ENCODE data around the gene MOV10.

DNA sequence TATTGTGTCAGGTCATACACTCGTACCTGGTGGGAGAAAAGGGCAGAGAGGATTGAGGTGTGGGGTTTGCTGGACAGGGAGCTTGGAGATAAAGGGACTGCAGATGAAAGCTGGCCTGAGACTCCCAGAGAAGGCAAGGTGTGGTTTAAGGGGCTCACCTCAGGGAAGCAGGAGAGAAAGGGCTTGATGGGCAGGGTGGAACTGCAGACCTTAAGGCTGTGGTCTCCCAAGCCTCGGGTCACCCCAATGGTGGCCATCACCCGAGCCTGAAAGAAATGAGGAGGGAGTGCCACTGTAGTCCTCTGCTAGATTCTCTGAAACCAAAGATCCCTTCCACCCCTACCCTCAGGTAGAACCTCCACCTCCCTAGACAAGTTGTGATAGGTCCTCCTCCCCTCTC is 36.1 kb downstream of the MOV10 start:
- TF ChIP-seq, protein P1, sequence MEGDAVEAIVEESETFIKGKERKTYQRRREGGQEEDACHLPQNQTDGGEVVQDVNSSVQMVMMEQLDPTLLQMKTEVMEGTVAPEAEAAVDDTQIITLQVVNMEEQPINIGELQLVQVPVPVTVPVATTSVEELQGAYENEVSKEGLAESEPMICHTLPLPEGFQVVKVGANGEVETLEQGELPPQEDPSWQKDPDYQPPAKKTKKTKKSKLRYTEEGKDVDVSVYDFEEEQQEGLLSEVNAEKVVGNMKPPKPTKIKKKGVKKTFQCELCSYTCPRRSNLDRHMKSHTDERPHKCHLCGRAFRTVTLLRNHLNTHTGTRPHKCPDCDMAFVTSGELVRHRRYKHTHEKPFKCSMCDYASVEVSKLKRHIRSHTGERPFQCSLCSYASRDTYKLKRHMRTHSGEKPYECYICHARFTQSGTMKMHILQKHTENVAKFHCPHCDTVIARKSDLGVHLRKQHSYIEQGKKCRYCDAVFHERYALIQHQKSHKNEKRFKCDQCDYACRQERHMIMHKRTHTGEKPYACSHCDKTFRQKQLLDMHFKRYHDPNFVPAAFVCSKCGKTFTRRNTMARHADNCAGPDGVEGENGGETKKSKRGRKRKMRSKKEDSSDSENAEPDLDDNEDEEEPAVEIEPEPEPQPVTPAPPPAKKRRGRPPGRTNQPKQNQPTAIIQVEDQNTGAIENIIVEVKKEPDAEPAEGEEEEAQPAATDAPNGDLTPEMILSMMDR (IDR thresholded peaks at IDR 0.05): no peak
- TF ChIP-seq POLR2A (IDR thresholded peaks at IDR 0.05): no peak
